Activated T-helper 1 cell treated with anti-CD3 and anti-CD28 coated beads, Interleukin-12 subunit alpha, Interleukin-12 subunit beta, Interleukin-2, Interleukin-4 antibody, amounts not matched to agents 30 ng/mL and 10 ng/mL and 1 ng/mL, durations not matched to agents 14 hours and 24 hours and 36 hours (primary cell): Measurements from ENCODE around the gene INMT. TPM values are rescaled to one million over a fixed set of nuclear protein-coding genes. Genes with fewer than 3 reads are reported as not detected.
"Not testable (repeated sequence)": the region's sequence is repeated elsewhere in the genome, so short reads cannot be mapped to it uniquely, and the experiment has no call there.

ENCODE experiments used
- DNase-seq: peaks from one replicate; pipeline ENCODE4 v3.0.0; 2021; ENCODE audit warnings: low spot score
- H3K27ac Mint-ChIP-seq: one replicate; pipeline ENCODE4 v1.8.0; 2021; ENCODE audit warnings: mild to moderate bottlenecking, mixed read lengths
- H3K27me3 Mint-ChIP-seq: one replicate; pipeline ENCODE4 v1.8.0; 2022; ENCODE audit warnings: mild to moderate bottlenecking, moderate library complexity, mixed read lengths; ENCODE audit not compliant: insufficient read depth
- H3K36me3 Mint-ChIP-seq: one replicate; pipeline ENCODE4 v1.8.0; 2021; ENCODE audit warnings: low read depth, mixed read lengths
- H3K4me1 Mint-ChIP-seq: one replicate; pipeline ENCODE4 v1.8.0; 2021; ENCODE audit warnings: low read depth, mixed read lengths
- H3K4me3 Mint-ChIP-seq: one replicate; pipeline ENCODE4 v1.8.0; 2021; ENCODE audit warnings: mild to moderate bottlenecking, moderate library complexity, mixed read lengths
- H3K9me3 Mint-ChIP-seq: one replicate; pipeline ENCODE4 v1.8.0; 2021; ENCODE audit warnings: mixed read lengths
- intact Hi-C: fragments of 100-400 bp; cut with micrococcal nuclease; formaldehyde crosslinking; loops from one replicate; pipeline ENCODE4 v1.15.1; 2024
- total RNA-seq: library from RNA; stranded (reverse); gene quantifications from 2 replicates; pipeline ENCODE4 v1.2.3, GENCODE V29; 2022

Gene INMT
- total RNA-seq, 1 donor from 2014 or later: 0.23 TPM

DNA sequence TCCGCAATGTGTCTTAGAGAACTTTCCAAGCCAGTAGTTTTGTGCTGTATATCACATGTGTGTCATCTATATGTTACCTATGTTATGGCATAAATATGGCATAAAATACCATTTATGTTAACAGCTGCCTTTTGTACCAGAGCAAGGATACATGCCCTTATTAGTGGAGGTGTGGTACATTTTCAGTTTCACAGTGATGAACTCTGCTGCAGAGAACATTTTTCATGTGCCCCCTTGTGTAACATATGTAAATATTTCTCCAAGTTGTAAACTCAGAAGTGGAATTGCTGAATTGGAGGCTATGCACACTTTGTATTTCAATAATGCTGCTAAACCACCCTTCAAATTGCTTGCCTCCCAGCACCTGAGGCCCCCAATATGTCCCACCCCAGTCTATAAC is 37.8 kb upstream of the INMT start:
- H3K4me3 Mint-ChIP-seq: no peak overlapping the region
- H3K27me3 Mint-ChIP-seq: peaks cover 5% of the 10 kb centered on the region
- intact Hi-C loops: no loop called here
- DNase-seq: no peak
- H3K9me3 Mint-ChIP-seq: peaks cover 23% of the 10 kb centered on the region
- H3K4me1 Mint-ChIP-seq: no peaks in the 10 kb centered on the region
- H3K27ac Mint-ChIP-seq: no peak overlapping the region
- H3K36me3 Mint-ChIP-seq: peaks cover 16% of the 10 kb centered on the region

DNA sequence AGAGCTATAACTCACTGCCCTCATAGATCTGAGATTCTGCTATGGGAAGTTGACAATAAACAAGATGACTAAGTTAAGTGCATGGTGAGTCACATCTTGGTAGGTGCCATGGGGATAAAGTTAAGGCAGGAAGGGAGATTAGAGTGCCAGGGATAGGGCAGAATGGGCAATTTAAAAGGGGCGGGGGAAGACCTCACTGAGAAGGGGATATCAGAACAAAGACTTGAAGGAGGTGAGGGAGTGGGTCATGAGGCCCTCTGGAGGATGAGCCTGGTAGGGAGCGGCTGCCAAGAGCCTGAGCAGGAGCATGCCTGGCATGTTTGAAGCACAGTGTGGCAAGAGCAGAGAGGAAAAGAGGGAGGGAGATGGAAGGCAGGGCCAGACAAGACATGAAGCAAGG is 34.8 kb upstream of the INMT start:
- no peaks in the 10 kb centered on the region for H3K4me1 Mint-ChIP-seq
- no peak for DNase-seq
- intact Hi-C loops: no loop called here

GRCh38 chr7:30719434-30719833 is 32.5 kb upstream of the INMT start:
- DNase-seq, H3K4me1 Mint-ChIP-seq, H3K27ac Mint-ChIP-seq, H3K27me3 Mint-ChIP-seq, intact Hi-C loops, H3K4me3 Mint-ChIP-seq: not testable (repeated sequence)
- H3K9me3 Mint-ChIP-seq: peaks cover 37% of the 10 kb centered on the region
- peaks cover 26% of the 10 kb centered on the region for H3K36me3 Mint-ChIP-seq

More for the DNA sequence above, 34.8 kb upstream of the INMT start:
- peaks cover 37% of the 10 kb centered on the region for H3K9me3 Mint-ChIP-seq
- no peak overlapping the region for H3K4me3 Mint-ChIP-seq
- no peak overlapping the region for H3K27ac Mint-ChIP-seq
- peaks cover 2% of the 10 kb centered on the region for H3K27me3 Mint-ChIP-seq
- H3K36me3 Mint-ChIP-seq: peaks cover 23% of the 10 kb centered on the region

DNA sequence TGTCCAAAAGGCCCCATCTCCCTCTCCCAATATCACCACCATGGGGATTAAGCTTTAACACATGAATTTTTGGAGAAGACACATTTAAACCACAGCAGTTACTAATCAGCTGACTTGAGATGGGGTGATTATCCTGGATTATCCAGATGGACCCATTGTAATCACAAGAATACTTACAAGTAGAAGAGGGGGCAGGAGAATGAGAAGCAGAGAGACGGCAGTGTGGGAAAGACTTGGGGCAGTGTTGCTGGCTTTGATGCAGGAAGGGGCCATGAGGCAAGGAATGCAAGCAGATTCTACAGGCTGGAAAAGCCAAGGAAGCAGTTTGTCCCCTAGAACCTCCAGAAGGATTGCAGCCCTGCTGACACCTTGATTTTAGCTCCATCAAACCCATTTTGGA is 30.7 kb upstream of the INMT start:
- no peak overlapping the region for H3K27ac Mint-ChIP-seq
- peaks cover 25% of the 10 kb centered on the region for H3K36me3 Mint-ChIP-seq
- H3K27me3 Mint-ChIP-seq: no peaks in the 10 kb centered on the region
- peaks cover 37% of the 10 kb centered on the region for H3K9me3 Mint-ChIP-seq
- DNase-seq: no peak
- intact Hi-C loops: no loop called here
- H3K4me1 Mint-ChIP-seq: peaks cover 18% of the 10 kb centered on the region
- no peak overlapping the region for H3K4me3 Mint-ChIP-seq

DNA sequence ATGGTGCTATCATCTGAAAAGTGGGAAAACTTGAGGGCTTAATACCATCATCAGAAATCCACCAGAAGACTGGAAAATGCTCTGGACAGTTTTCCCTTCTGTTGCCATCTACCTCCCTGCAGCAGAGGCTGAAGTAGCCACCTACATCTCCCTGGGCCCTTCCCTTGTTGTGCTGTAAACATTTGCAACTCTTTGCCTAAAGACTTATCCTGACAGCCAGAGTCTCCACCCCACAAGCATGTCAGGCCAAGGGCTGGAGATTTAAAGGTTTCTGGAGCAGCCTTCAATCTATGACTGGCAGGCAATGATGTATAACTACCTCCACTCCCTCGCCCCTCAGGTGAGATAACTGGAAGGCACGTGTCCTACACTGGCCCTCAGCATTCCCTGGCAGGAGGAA is 29.7 kb upstream of the INMT start:
- no peak overlapping the region for H3K27ac Mint-ChIP-seq
- peaks cover 21% of the 10 kb centered on the region for H3K36me3 Mint-ChIP-seq
- H3K27me3 Mint-ChIP-seq: no peaks in the 10 kb centered on the region
- peaks cover 28% of the 10 kb centered on the region for H3K4me1 Mint-ChIP-seq
- DNase-seq: no peak
- intact Hi-C loops: no loop called here
- peaks cover 32% of the 10 kb centered on the region for H3K9me3 Mint-ChIP-seq
- H3K4me3 Mint-ChIP-seq: no peak overlapping the region

DNA sequence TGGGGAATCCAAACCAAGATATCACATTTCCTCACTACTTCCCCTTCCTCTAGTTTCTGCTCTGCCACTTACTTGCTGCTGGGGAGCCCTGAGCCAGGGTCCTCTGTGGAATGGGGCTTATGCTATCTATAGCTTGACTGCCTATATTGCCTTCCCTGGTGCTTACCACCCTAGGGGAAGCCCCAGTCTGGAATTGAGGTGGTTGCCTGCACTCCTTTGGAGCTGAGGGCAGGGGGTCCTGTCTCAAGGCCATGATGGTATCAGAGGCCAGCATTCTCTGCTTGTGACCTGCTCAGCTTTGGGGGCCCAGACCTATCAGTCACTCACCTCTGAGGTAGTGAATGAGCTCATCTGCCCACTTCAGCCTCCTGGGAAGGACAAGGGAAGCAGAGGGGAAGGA is 29.3 kb upstream of the INMT start:
- Mint-ChIP-seq H3K27me3 (no peaks in the 10 kb centered on the region), H3K4me1 (peaks cover 33% of the 10 kb centered on the region), H3K9me3 (peaks cover 28% of the 10 kb centered on the region), H3K27ac (no peak overlapping the region), H3K4me3 (no peak overlapping the region), H3K36me3 (peaks cover 19% of the 10 kb centered on the region)
- intact Hi-C loops: no loop called here
- no peak for DNase-seq

DNA sequence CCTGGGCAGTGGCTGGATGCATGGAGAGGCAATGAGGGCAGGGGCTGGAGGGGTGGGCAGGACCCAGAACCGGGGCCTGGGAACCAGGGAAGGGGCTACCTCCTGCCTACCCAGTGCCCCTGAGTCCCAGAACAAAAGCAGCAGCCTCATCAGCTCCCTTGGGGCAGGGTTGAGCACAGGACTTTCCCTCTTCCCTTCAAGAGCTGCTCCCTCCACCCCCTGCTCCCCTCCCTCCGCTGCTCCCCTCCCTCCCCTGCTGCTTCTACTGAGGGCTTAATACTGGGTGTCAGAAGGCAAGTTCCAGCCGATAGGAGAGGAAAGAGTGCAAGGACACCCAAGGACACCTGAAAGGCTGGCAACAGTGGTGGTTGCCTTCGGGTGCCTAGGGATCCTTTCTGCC is 28.2 kb upstream of the INMT start:
- H3K36me3 Mint-ChIP-seq: peaks cover 10% of the 10 kb centered on the region
- intact Hi-C loops: no loop called here
- H3K27ac Mint-ChIP-seq: no peak overlapping the region
- peaks cover 44% of the 10 kb centered on the region for H3K4me1 Mint-ChIP-seq
- H3K27me3 Mint-ChIP-seq: no peaks in the 10 kb centered on the region
- H3K4me3 Mint-ChIP-seq: no peak overlapping the region
- peaks cover 17% of the 10 kb centered on the region for H3K9me3 Mint-ChIP-seq
- no peak for DNase-seq

DNA sequence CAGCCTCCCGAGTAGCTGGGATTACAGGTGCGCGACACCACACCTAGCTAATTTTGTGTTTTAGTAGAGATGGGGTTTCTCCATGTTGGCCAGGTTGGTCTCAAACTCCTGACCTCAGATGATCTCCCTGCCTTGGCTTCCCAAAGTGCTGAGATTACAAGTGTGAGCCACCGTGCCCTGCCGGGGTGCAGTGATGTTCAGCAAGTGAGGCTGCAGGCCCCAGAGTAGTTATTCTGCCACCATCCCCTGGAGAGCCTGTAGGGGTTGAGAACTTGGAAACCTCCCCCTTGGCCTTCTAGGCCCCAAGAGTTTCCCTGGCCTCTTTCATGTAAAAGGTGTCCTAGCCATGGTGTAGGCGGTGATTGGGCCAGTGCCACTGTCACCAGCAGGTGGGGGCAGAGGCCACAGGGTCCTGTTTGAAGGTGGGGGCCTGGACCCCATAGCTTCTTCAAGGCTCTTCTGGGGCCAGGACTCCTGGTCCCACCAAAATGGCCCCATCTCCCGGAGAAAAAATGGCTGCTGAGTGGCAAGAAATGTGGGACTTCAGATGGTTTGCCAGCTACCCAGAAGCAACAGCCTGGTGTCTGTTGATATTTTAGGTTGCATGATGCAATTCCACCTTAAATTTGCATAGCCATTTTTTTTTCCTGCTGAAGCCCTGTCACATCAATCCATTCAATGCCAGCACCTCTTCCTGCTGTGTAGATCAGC is 25.5 kb upstream of the INMT start:
- Mint-ChIP-seq H3K27ac (peak overlapping the region; percentile 90), H3K9me3 (no peaks in the 10 kb centered on the region), H3K4me3 (peak overlapping the region; percentile 79), H3K36me3 (peaks cover 3% of the 10 kb centered on the region), H3K27me3 (no peaks in the 10 kb centered on the region), H3K4me1 (peaks cover 49% of the 10 kb centered on the region)
- no peak for DNase-seq
- intact Hi-C loops: loop anchor here (1.0 kb wide), 1 partner anchor 14 kb away; no protein-coding TSS in a partner anchor

- DNase-seq: peak; percentile 54
- H3K36me3 Mint-ChIP-seq: peaks cover 3% of the 10 kb centered on the region
- no peaks in the 10 kb centered on the region for H3K9me3 Mint-ChIP-seq
- peaks cover 49% of the 10 kb centered on the region for H3K4me1 Mint-ChIP-seq
- H3K4me3 Mint-ChIP-seq: peak overlapping the region; percentile 79
- peak overlapping the region; percentile 90 for H3K27ac Mint-ChIP-seq
- intact Hi-C loops: loop anchor here (1.0 kb wide), 1 partner anchor 13 kb away; no protein-coding TSS in a partner anchor
- H3K27me3 Mint-ChIP-seq: peaks cover 2% of the 10 kb centered on the region
Measured at GRCh38 chr7:30727061-30727945, 24.6 kb upstream of the INMT start.

DNA sequence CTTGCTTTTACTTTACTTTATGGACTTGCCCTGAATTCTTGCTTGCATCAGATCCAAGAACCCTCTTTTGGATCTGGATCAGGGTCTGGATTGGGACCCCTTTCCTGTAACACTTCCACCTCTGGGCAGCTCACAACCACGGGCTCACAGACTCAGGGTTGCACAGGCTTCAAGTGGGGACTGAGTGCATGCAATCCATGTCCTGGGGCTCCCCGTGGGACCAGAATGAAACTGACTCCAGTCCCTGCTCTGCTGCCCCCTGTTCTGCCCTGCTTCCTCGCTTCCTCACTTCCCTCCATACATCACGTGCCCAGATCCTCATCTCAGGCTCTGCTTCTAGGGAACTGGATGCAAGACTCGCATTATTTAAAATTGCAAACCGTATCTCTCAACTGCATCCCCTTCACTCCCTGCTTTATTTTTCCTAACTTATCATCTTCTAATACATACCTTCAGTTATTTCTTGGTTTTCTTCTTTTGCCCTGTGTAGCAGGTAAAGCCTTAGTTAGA is 23.3 kb upstream of the INMT start:
- Mint-ChIP-seq H3K9me3 (no peaks in the 10 kb centered on the region), H3K27ac (no peak overlapping the region), H3K4me3 (no peak overlapping the region), H3K36me3 (peaks cover 3% of the 10 kb centered on the region), H3K27me3 (peaks cover 2% of the 10 kb centered on the region), H3K4me1 (peaks cover 49% of the 10 kb centered on the region)
- DNase-seq: no peak
- intact Hi-C loops: no loop called here

GRCh38 chr7:30729642-30730041 is 22.3 kb upstream of the INMT start:
- Mint-ChIP-seq H3K27me3 (peaks cover 4% of the 10 kb centered on the region), H3K27ac (no peak overlapping the region), H3K4me1 (peaks cover 45% of the 10 kb centered on the region), H3K9me3 (no peaks in the 10 kb centered on the region), H3K36me3 (no peaks in the 10 kb centered on the region), H3K4me3 (no peak overlapping the region)
- no peak for DNase-seq
- intact Hi-C loops: no loop called here

- no peak overlapping the region for H3K27ac Mint-ChIP-seq
- no peaks in the 10 kb centered on the region for H3K9me3 Mint-ChIP-seq
- no peak for DNase-seq
- no peak overlapping the region for H3K4me3 Mint-ChIP-seq
- peaks cover 41% of the 10 kb centered on the region for H3K4me1 Mint-ChIP-seq
- intact Hi-C loops: no loop called here
- H3K36me3 Mint-ChIP-seq: no peaks in the 10 kb centered on the region
- peaks cover 4% of the 10 kb centered on the region for H3K27me3 Mint-ChIP-seq
Measured at GRCh38 chr7:30730097-30730496, 21.8 kb upstream of the INMT start.

GRCh38 chr7:30730996-30731395 is 20.9 kb upstream of the INMT start:
- Mint-ChIP-seq H3K9me3 (no peaks in the 10 kb centered on the region), H3K27ac (no peak overlapping the region), H3K4me1 (peaks cover 33% of the 10 kb centered on the region), H3K27me3 (peaks cover 4% of the 10 kb centered on the region), H3K4me3 (no peak overlapping the region), H3K36me3 (no peaks in the 10 kb centered on the region)
- DNase-seq: no peak
- intact Hi-C loops: no loop called here
